D721Med (cell line): ENCODE measurements around the gene MAP2K3.

ENCODE experiments used
- DNase-seq: peaks from one replicate; pipeline ENCODE4 v3.0.0; 2011; ENCODE audit warnings: low spot score; ENCODE audit not compliant: insufficient read length
- FAIRE-seq: peaks from 2 replicates; lab custom pipeline; 2011; peaks lifted over from hg19 to GRCh38; lab: Jason Lieb, UNC
- TF ChIP-seq, protein P1 (sequence below): IDR thresholded peaks from 2 replicates; pipeline ENCODE4 v1.5.1; 2012; ENCODE audit warnings: mild to moderate bottlenecking, control low read depth; ENCODE audit not compliant: insufficient read depth; ENCODE audit errors: missing control alignments

The MAP2K3 gene

GRCh38 chr17:21252796-21253645 lies 31.5 kb upstream of the MAP2K3 start, which contains the start of gene NATD1:
NATD1 (minus strand) TSS chr17:21253410; CDS start chr17:21253264, 146 bp downstream.
- DNase-seq (peak; percentile 78), FAIRE-seq (no peak)

DNA sequence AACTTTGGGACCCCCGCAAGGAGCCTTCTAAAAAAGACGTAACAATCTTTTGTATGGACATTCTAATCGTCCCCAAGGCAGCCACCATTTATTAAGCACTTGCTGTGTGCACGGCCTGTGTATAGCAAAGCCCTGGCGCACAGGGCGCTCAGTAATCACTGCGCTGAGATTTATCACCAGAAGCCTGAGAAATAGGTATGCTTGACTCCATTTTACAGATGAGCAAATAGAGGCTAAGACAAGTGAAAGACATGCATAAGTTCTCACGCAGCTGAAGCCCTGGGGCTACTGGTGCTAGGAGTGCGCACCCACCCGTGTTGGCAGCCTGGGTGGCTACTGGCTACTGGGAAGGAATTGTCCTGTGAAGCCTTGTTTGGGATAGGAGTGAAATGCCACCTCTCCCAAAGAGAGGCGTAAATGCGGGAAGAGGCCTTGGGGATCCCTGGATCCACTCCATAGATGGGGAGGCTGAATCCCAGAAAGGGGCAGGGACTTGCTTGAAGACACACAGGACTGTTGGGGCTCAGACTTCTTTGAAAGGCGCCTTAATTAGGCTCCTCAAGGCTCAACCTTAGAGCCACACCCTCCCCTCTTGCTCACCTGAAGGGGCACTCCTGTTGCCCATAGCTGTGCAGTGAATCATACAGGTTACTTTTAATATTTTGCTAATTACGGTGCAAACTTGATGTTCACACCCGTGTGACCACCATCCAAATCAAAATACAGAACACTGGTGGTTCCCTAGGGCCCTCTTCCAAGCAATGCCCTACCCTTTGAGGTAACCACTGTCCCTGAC lies 30.7 kb upstream of the MAP2K3 start:
- FAIRE-seq (no peak), DNase-seq (no peak)
- TF ChIP-seq, protein P1, sequence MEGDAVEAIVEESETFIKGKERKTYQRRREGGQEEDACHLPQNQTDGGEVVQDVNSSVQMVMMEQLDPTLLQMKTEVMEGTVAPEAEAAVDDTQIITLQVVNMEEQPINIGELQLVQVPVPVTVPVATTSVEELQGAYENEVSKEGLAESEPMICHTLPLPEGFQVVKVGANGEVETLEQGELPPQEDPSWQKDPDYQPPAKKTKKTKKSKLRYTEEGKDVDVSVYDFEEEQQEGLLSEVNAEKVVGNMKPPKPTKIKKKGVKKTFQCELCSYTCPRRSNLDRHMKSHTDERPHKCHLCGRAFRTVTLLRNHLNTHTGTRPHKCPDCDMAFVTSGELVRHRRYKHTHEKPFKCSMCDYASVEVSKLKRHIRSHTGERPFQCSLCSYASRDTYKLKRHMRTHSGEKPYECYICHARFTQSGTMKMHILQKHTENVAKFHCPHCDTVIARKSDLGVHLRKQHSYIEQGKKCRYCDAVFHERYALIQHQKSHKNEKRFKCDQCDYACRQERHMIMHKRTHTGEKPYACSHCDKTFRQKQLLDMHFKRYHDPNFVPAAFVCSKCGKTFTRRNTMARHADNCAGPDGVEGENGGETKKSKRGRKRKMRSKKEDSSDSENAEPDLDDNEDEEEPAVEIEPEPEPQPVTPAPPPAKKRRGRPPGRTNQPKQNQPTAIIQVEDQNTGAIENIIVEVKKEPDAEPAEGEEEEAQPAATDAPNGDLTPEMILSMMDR, result no peak

More at GRCh38 chr17:21252796-21253645, 31.5 kb upstream of the MAP2K3 start, which contains the start of gene NATD1:
- TF ChIP-seq, protein P1, result no peak

DNA sequence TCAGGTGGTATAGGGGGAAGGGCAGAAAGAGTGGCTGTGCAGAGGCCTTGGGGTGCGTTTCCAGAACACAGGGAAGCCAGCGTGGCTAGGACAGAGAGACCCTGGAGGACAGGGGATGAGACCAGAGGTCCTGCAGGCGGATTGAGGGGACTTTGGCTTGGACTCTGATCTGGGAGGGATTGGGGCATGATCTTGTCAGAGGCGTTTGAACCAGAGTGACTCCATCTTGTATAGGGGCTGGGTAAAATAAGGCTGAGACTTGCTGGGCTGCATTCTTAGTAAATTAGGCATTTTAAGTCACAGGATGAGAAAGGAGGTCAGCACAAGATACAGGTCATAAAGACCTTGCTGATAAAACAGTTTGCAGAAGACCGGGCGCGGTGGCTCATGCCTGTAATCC lies 25.9 kb upstream of the MAP2K3 start:
- FAIRE-seq (no peak), DNase-seq (no peak)
- TF ChIP-seq, protein P1, result no peak

GRCh38 chr17:21262259-21262993 lies 22.1 kb upstream of the MAP2K3 start:
- FAIRE-seq, result no peak
- no peak for DNase-seq
- TF ChIP-seq, protein P1, result no peak

DNA sequence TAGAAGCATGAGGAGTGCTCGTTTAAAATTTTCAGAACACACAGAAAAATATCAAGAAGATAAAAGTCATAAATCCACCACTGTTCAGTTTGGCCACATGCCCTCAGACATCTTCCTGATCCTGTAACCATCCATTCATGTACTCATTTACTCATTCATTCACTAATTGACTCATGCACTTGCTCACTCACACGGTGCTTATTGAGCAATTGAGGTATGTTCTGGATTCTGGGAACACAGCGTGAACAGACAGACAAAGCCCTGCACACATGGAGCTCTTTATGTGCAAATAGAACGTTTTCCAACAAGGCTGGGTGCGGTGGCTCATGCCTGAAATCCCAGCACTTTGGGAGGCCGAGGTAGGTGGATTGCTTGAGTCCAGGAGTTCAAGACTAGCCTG lies 21.1 kb upstream of the MAP2K3 start:
- TF ChIP-seq, protein P1, result no peak
- FAIRE-seq, result no peak
- no peak for DNase-seq

DNA sequence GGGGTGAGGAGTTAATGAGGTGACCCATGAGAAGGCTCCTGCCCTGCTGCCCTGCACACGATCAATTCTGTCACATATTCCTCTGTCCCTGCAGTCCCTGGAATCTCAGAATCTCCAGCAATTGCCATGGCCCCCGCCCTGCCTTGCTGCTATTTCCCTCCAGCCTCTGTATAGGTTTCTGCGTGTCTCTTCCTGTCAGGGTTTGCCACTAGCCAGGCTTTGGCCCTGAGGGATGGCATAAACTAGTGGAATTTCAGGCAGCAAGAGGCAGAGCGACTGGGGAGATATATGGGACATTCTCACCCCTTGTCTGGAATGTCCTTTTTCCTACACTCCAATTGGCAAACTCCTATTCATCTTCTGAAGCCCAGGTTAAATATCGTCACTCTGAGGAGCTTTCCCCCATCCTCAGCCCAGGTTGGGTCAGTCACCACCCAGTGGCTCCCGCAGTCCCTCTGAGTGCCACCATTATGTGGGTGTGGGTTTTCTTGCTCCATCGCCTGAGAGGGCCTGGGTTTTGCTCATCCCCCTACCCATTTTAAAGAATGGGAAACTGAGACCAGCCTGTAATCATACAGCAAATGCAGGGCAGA lies 15.8 kb upstream of the MAP2K3 start:
- TF ChIP-seq, protein P1, result no peak
- no peak for FAIRE-seq
- DNase-seq, result no peak
